Mucosa of descending colon (tissue), 3 donors: Measurements from ENCODE around the gene GABBR2. TPM values are rescaled to one million over a fixed set of nuclear protein-coding genes. Genes with fewer than 3 reads are reported as not detected.

Source experiments
- ATAC-seq: fragments of 200-7000 bp; cut with Tn5 transposase; one replicate; pipeline ENCODE4 v1.9.1; 2020; ENCODE audit warnings: mild to moderate bottlenecking, moderate library complexity
- DNase-seq, 3 donors: peaks; one replicate each; pipeline ENCODE4 v3.0.0-alpha.2; 2020
- H3K36me3 ChIP-seq: fragments of 200-600 bp; one replicate; pipeline ENCODE4 v1.8.0; 2021; ENCODE audit warnings: low read depth, mild to moderate bottlenecking
- H3K4me1 ChIP-seq: fragments of 200-600 bp; one replicate; pipeline ENCODE4 v1.8.0; 2021; ENCODE audit warnings: low read depth, mild to moderate bottlenecking
- H3K4me3 ChIP-seq: fragments of 200-600 bp; one replicate; pipeline ENCODE4 v1.8.0; 2021; ENCODE audit warnings: mild to moderate bottlenecking
- H3K9me3 ChIP-seq: fragments of 200-600 bp; one replicate; pipeline ENCODE4 v1.8.0; 2021; ENCODE audit warnings: mild to moderate bottlenecking
- CTCF ChIP-seq: fragments of 200-600 bp; IDR thresholded peaks from one replicate; pipeline ENCODE4 v1.8.0; 2022; ENCODE audit warnings: antibody characterized with exemption, mild to moderate bottlenecking
- intact Hi-C, 2 donors: fragments of 100-400 bp; cut with DNase I in 1 of 2; cut with micrococcal nuclease in 1 of 2; formaldehyde crosslinking; loops; one replicate each; pipeline versions ENCODE4 v1.11.0 to v1.11.1; 2022; cut with DNase I, micrococcal nuclease
- total RNA-seq, 3 donors: library from RNA; stranded (reverse); fragmentation: NEBNext Ultra II Directional in 2 of 3; extraction: Animal tissue kit (Norgen Biotek cat#: 25700) in 2 of 3; gene quantifications; one replicate each; pipeline versions ENCODE4 v1.2.1 to v1.2.4, GENCODE V29; 2021 to 2023
- donor health status: DM: no; HTN: no; CAD: no; lungs with moderate emphysema.
- donor health status: DM: no; HTN: no; CAD: no.
- donor health status: DM: no; HTN: yes; CAD: no.

GABBR2 gene
- total RNA-seq, 3 donors from 2014 or later: 0.35 TPM; not detected in 2

GRCh38 chr9:98247831-98248657 lies 460.7 kb downstream of the GABBR2 start:
- Histone ChIP-seq H3K36me3 (no peaks in the 10 kb centered on the region), H3K4me1 (peaks cover 39% of the 10 kb centered on the region), H3K9me3 (no peaks in the 10 kb centered on the region), H3K4me3 (no peak overlapping the region)
- intact Hi-C loops: no loop called here
- peak; percentile 1 for ATAC-seq
- peak in 1 of 3 donors; percentile 38 for DNase-seq
- TF ChIP-seq CTCF: peak; percentile 3

- ATAC-seq (no peak), DNase-seq (no peak)
- Histone ChIP-seq H3K4me3 (no peak overlapping the region), H3K36me3 (no peaks in the 10 kb centered on the region), H3K9me3 (no peaks in the 10 kb centered on the region), H3K4me1 (peaks cover 10% of the 10 kb centered on the region)
- TF ChIP-seq CTCF: no peak
- intact Hi-C loops: no loop called here
These were observed 466.3 kb downstream of the GABBR2 start for GRCh38 chr9:98242426-98242825.

GRCh38 chr9:98241357-98242300 lies 467.1 kb downstream of the GABBR2 start:
- Histone ChIP-seq H3K4me3 (no peak overlapping the region), H3K9me3 (no peaks in the 10 kb centered on the region), H3K36me3 (no peaks in the 10 kb centered on the region), H3K4me1 (peaks cover 7% of the 10 kb centered on the region)
- no peak for DNase-seq
- no peak for TF ChIP-seq CTCF
- intact Hi-C loops: no loop called here
- no peak for ATAC-seq

- peaks cover 7% of the 10 kb centered on the region for H3K4me1 ChIP-seq
- H3K9me3 ChIP-seq: no peaks in the 10 kb centered on the region
- intact Hi-C loops: no loop called here
- H3K36me3 ChIP-seq: no peaks in the 10 kb centered on the region
- ATAC-seq (no peak), DNase-seq (no peak)
- TF ChIP-seq CTCF: no peak
- H3K4me3 ChIP-seq: no peak overlapping the region
These were observed 468.3 kb downstream of the GABBR2 start for GRCh38 chr9:98240475-98240874.

Other genes starting within 250 kb of the GABBR2 start
- 10 to 100 TPM; 16.6 to 23.4 (median 22.4) TPM for gene ANKS6, start 87.6 kb upstream of the GABBR2 start, total RNA-seq
- 100 to 1,000 TPM in 2 of 3 donors, 10 to 100 TPM in 1; 54.6 to 139 (median 121) TPM for gene GALNT12, start 98.7 kb upstream of the GABBR2 start, total RNA-seq
- gene COL15A1, start 235.0 kb upstream of the GABBR2 start, total RNA-seq: 10 to 100 TPM in 2 of 3 donors, 1 to 10 TPM in 1; 4.2 to 43.4 (median 11.2) TPM